ENCODE data around the gene ZNF383. TPM values are rescaled to one million over a fixed set of nuclear protein-coding genes. Genes with fewer than 3 reads are reported as not detected.

The ZNF383 gene
- 5.9 and 6.1 TPM in 2 replicates for total RNA-seq

DNA sequence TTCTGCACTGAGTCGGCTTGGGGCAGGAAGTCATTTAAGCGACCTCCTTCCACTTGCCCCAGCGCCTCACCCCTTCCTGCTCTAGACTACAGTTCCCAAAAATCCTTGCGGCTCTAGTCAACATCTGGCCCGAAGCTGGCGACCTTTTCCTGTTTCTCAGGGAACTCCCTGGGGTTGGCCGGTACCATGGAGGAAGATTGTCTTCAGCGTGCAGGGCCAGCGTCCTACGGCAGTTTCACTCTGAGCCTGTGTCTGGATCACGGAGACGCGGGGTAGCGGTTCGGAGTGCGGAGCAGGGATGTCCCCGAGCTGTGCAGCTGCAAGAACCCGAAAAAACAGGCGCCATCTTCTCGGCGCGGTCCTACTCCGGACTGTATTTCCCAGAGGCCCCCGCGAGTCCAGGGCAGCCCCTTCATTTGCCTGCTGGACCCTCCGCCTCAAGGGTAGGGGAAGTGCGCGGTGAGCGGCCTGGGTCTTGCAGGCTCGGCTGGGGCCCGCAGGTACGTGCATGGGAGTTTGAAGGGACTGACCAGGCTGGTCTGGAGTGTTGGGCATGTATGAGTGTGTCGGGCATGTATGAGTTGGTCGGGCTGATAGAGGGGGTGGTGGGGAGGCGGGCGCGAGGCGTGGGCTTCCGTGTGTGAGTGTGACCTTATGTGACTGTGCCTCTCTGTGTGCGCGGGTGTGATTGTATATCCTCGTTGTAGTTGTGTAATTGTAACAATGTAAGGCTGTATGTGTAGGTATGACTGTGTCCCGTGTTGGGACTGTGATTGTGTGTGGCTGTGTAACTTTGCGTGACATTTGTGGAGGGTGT is at the start of gene ZNF383:
Gene ZNF383 (plus strand): TSS at position 440 of the 817 bp plus-strand sequence. CDS start 12,240 bp downstream, outside the sequence.

DNA sequence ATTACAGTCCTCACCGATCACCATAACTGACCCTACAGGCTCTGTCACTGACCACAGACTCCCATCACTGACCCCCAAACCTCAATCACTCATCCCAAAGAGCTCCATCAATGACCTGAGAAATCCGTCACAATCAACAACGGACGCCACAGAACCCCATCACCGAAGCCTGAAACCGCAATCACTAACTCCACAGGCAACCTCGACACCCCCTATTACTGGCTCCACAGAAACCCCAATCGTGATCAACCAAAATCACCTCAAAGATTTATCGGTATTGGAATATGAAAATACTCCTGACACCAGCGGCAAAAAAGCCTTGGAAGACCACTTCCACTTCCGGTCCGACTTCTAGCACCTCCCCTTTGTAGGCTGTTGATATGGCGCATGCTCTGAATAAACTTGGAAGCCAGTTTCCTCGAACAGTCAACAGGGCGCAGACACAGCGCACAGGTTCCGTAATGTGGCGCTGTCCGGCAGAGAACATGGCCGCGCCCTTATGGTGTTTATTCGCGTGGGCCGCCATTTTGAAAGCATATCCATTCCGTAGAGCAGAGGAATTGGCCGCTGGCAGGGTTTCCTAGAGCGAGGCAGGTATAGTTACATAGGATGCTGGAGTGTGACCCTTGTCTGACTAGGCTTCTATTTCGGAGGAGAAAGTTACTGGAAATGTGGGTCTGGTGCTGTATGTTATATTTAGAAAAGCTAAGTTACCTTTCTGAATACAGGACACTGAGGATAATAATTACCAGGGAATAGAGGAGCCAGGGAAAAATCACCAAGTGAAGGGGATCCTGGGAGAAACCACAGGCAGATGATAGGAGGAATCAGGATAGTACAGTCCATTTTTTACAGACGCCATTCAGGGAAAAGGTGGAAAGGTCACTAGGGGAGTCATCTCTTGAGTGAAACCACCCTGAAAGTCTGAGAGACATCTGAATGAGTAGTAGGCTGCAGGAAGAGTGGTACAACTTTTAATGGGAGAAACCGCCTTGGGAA is 45.3 kb upstream of the ZNF383 start, which contains the start of gene ZNF585A:
Gene ZNF585A (minus strand): TSS at position 328 of the 999 bp plus-strand sequence. CDS start 2,785 bp downstream, outside the sequence.

Other genes starting within 250 kb of the ZNF383 start
- 6.9 and 10.4 TPM in 2 replicates for gene ZNF420, start 139.8 kb upstream of the ZNF383 start, total RNA-seq
- 7.7 and 8.0 TPM in 2 replicates for gene ZNF585A, start 45.5 kb upstream of the ZNF383 start, total RNA-seq
- 19.6 and 19.9 TPM in 2 replicates for gene ZNF585B, start 7.7 kb upstream of the ZNF383 start, total RNA-seq
- gene ZNF527, start 152.9 kb downstream of the ZNF383 start, total RNA-seq = 4.2 and 4.8 TPM in 2 replicates
- gene ZNF569, start 249.2 kb downstream of the ZNF383 start, total RNA-seq = 9.7 and 11.0 TPM in 2 replicates

Measured in smooth muscle cell of the umbilical artery (primary cell).